ENCODE data around the gene RYR2.

DNA sequence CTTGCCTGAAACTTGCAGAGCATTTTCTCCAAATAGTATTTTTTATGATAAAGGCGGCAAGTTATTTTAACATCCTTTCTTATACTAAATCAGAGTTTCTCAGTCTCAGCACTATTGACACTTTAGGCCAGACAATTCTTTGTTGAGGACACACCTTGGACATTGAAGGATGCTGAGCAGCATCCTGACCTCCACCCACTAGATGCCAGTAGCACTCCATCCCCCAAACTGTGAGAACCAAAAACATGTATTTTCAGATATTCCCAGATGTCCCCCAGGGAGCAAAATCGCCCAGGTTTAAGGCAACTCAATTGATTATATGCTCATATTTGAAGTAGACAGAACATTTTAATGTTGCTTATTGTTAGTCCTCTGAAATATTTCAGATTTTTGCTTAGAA is 549.4 kb downstream of the RYR2 start:
- no peak for TF ChIP-seq POLR2A (IDR thresholded peaks at IDR 0.05; ENCODE audit: low read depth, low read length)
- no peak for TF ChIP-seq POLR2AphosphoS5 (IDR thresholded peaks at IDR 0.05; ENCODE audit: low read depth, low read length)
